ENCODE data around the gene PWWP2A. TPM values are rescaled to one million over a fixed set of nuclear protein-coding genes. Genes with fewer than 3 reads are reported as not detected.

Gene PWWP2A
- total and polyA plus RNA-seq, 10 donors = 8.5 to 36.7 (median 25.8) TPM

DNA sequence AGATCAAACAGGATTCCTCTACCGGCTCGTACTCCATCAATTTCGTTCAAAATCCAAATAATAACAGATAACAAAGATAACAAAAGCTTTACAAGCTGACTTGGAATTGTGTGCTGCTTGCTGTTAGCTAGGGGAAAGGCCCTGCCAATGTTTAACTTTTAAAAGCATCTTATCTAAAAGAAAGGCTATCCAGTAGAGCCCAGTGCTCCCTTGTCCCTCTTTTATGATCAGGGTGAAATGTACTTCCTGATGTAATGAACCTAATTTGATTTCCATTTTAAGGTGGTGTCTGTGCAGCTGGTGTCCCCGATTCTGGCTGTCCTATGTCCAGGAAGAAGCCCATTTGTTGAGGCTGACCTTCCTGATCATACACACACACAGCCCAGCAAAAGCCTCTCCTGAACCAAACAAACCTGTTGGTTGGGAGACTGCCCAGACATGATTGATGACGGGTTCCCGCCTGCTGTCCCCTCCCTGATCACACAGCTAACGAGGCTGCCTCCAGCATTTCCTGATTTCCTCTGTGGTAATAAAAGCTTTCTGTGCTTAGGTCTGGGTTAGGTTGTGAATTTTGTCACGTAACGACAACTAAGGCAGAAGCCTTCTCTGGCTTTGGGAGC, 54.1 kb downstream of the PWWP2A start:
- H3K4me3 ChIP-seq = no peak overlapping the region
- intact Hi-C loops (cut with DNase I; ENCODE audit: low total_unique reads) = no loop called here
- 84 to 89% (median 89%) methylated on average over 9 of the region's 9 CpGs for WGBS, 5 donors
- no peaks in the 10 kb centered on the region for H3K4me1 ChIP-seq
- TF ChIP-seq POLR2A (IDR thresholded peaks at IDR 0.05) (no peak), POLR2AphosphoS5 (IDR thresholded peaks at IDR 0.05) (no peak)
- TF ChIP-seq, protein P1, sequence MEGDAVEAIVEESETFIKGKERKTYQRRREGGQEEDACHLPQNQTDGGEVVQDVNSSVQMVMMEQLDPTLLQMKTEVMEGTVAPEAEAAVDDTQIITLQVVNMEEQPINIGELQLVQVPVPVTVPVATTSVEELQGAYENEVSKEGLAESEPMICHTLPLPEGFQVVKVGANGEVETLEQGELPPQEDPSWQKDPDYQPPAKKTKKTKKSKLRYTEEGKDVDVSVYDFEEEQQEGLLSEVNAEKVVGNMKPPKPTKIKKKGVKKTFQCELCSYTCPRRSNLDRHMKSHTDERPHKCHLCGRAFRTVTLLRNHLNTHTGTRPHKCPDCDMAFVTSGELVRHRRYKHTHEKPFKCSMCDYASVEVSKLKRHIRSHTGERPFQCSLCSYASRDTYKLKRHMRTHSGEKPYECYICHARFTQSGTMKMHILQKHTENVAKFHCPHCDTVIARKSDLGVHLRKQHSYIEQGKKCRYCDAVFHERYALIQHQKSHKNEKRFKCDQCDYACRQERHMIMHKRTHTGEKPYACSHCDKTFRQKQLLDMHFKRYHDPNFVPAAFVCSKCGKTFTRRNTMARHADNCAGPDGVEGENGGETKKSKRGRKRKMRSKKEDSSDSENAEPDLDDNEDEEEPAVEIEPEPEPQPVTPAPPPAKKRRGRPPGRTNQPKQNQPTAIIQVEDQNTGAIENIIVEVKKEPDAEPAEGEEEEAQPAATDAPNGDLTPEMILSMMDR (IDR thresholded peaks at IDR 0.05 in 8 of 11, conservative IDR thresholded peaks at IDR 0.05 in 3 of 11) = no peak
- H3K9me3 ChIP-seq = no peaks in the 10 kb centered on the region
- H3K27ac ChIP-seq = no peak overlapping the region
- no peak for DNase-seq
- no peaks in the 10 kb centered on the region for H3K27me3 ChIP-seq (replicated peaks in 1 of 7)
- H3K36me3 ChIP-seq = peaks cover 0 to 97% (median 51%) of the 10 kb centered on the region in 6 donors

DNA sequence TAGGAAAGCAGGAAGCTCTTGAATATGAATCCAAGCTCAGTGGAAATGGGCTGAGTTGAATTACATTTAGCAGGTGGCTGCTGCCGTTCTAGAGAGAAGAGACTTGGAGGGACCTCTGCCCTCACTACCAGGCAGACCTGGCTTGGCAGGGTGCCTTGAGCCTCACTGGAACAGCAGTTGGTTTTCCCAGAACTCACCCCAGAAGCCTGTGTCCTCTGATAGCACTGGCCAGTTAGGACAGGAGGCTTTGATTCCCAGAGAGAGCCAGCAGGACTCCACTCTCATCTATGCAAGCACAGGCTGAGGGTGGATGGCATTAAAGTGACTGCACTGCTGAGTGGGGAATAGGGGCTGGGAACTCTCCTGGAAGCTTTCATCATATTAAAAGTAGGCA, 54.8 kb downstream of the PWWP2A start:
- WGBS, 5 donors = 88 to 100% (median 95%) methylated on average over 1 of the region's 1 CpG
- Histone ChIP-seq H3K4me1 (no peaks in the 10 kb centered on the region), H3K36me3 (peaks cover 0 to 98% (median 55%) of the 10 kb centered on the region in 6 donors), H3K27ac (no peak overlapping the region), H3K27me3 (replicated peaks in 1 of 7) (no peaks in the 10 kb centered on the region), H3K9me3 (no peaks in the 10 kb centered on the region), H3K4me3 (no peak overlapping the region)
- TF ChIP-seq POLR2A (IDR thresholded peaks at IDR 0.05) (no peak), POLR2AphosphoS5 (IDR thresholded peaks at IDR 0.05) (no peak)
- TF ChIP-seq, protein P1 (IDR thresholded peaks at IDR 0.05 in 8 of 11, conservative IDR thresholded peaks at IDR 0.05 in 3 of 11) = no peak
- intact Hi-C loops (cut with DNase I; ENCODE audit: low total_unique reads) = no loop called here
- no peak for DNase-seq

DNA sequence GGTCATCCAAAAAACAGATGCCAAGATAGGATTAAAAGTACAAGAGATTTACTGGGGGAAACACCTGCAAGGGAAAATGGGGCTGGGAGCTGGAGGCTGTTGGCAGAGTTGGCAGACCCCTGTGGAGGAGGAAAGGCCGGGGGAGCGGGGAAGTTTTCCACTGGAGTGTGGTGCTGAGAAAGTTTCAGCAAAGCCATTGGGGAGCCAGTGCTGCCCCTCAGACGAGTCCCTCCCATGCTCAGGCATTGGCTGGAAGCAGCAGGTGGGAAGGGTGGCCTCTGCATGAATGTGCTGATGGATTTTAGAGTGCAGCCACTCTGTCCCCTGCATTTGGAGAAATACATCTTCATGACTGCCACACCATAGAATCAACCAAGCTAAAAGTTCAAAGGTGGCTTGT, 57.5 kb downstream of the PWWP2A start:
- Histone ChIP-seq H3K36me3 (peaks cover 0 to 100% (median 66%) of the 10 kb centered on the region in 6 donors), H3K4me3 (no peak overlapping the region), H3K9me3 (no peaks in the 10 kb centered on the region), H3K27ac (no peak overlapping the region), H3K27me3 (replicated peaks in 1 of 7) (no peaks in the 10 kb centered on the region), H3K4me1 (no peaks in the 10 kb centered on the region)
- no peak for DNase-seq
- WGBS, 5 donors = 64 to 95% (median 89%) methylated on average over 3 of the region's 3 CpGs
- TF ChIP-seq POLR2A (IDR thresholded peaks at IDR 0.05) = no peak
- TF ChIP-seq POLR2AphosphoS5 (IDR thresholded peaks at IDR 0.05) = no peak
- TF ChIP-seq, protein P1 (IDR thresholded peaks at IDR 0.05 in 8 of 11, conservative IDR thresholded peaks at IDR 0.05 in 3 of 11) = no peak
- intact Hi-C loops (cut with DNase I; ENCODE audit: low total_unique reads) = no loop called here

DNA sequence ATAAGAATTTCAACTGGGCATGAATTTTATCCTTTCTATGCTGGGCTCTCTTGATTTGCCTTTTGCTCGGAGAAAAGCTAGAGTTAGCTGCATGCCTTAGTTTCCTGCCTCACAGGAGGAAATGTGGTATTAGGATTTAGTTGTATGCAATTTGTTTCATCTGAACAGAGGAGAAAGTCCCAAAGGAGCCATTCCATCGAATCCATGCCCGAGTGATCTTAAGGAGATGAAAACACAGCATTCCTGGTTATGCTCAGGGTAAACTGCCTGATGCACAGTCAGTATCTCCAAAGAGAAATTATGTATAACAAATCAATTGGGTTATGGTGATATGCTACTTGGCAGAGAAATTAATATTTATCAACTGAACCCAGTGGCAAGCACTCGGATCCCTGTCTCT, 59.2 kb downstream of the PWWP2A start:
- Histone ChIP-seq H3K36me3 (peaks cover 0 to 100% (median 66%) of the 10 kb centered on the region in 6 donors), H3K4me1 (no peaks in the 10 kb centered on the region), H3K27me3 (replicated peaks in 1 of 7) (no peaks in the 10 kb centered on the region), H3K9me3 (no peaks in the 10 kb centered on the region), H3K4me3 (no peak overlapping the region), H3K27ac (no peak overlapping the region)
- intact Hi-C loops (cut with DNase I; ENCODE audit: low total_unique reads) = no loop called here
- 95 to 100% (median 96%) methylated on average over 4 of the region's 4 CpGs for WGBS, 5 donors
- DNase-seq = no peak
- TF ChIP-seq, protein P1 (IDR thresholded peaks at IDR 0.05 in 8 of 11, conservative IDR thresholded peaks at IDR 0.05 in 3 of 11) = no peak
- no peak for TF ChIP-seq POLR2A (IDR thresholded peaks at IDR 0.05)
- TF ChIP-seq POLR2AphosphoS5 (IDR thresholded peaks at IDR 0.05) = no peak
